Ovary (tissue), 9 donors: ENCODE results near the gene KLRC4. TPM values are rescaled to one million over a fixed set of nuclear protein-coding genes. Genes with fewer than 3 reads are reported as not detected.
"Not testable (repeated sequence)": the region's sequence is repeated elsewhere in the genome, so short reads cannot be mapped to it uniquely, and the experiment has no call there.

Source experiments
- DNase-seq, 5 donors: peaks; one replicate each; pipeline ENCODE4 v3.0.0-alpha.2; 2019 to 2020
- H3K27ac ChIP-seq, 2 donors: fragments of 200-600 bp; one replicate each; pipeline versions ENCODE4 v1.5.1 to v1.8.0; 2019 to 2022
- H3K27me3 ChIP-seq: fragments of 200-600 bp; one replicate; pipeline ENCODE4 v1.8.0; 2022
- H3K36me3 ChIP-seq: fragments of 200-600 bp; sonication (generic); one replicate; pipeline ENCODE4 v1.5.1; 2019
- H3K4me1 ChIP-seq: one replicate; pipeline ENCODE4 v1.8.1; 2013; ENCODE audit warnings: mild to moderate bottlenecking, moderate library complexity; ENCODE audit not compliant: insufficient read depth
- H3K4me3 ChIP-seq: fragments of 200-600 bp; sonication (generic); one replicate; pipeline ENCODE4 v1.5.1; 2017
- H3K9me3 ChIP-seq, 2 donors: fragments of 200-600 bp in 1 of 2; sonication (generic) in 1 of 2; one replicate each; pipeline versions ENCODE4 v1.5.1 to v1.8.1; 2013 to 2019; ENCODE audit warnings: mild to moderate bottlenecking in 1 of 2, moderate library complexity in 1 of 2
- CTCF ChIP-seq, 3 donors: fragments of 450-650 bp in 2 of 3; fragments of 200-600 bp in 1 of 3; IDR thresholded peaks; one replicate each; pipeline versions ENCODE4 v1.5.1 to v1.8.0; 2016 to 2022; ENCODE audit warnings: antibody characterized with exemption in 3 of 3, mild to moderate bottlenecking in 1 of 3
- EP300 ChIP-seq: sonication (generic); formaldehyde crosslinking; IDR thresholded peaks from one replicate; pipeline ENCODE4 v1.6.1; 2017; ENCODE audit warnings: antibody characterized with exemption
- POLR2A ChIP-seq: fragments of 450-650 bp; IDR thresholded peaks from one replicate; pipeline ENCODE4 v1.6.1; 2017; ENCODE audit warnings: antibody characterized with exemption, mild to moderate bottlenecking, moderate library complexity
- WGBS, 3 donors: extraction: QIAGEN DNeasy Blood & Tissue Kit in 1 of 3; methylation state at CpG; one replicate each; pipeline versions ENCODE4 v1.1.5 to v1.1.7; 2013 to 2017; 5-methylcytosine and 5-hydroxymethylcytosine counted together
- intact Hi-C, 4 donors: fragments of 100-400 bp; cut with DNase I; formaldehyde crosslinking; loops; one replicate each; pipeline versions ENCODE4 v1.11.0 to v1.15.1; 2022 to 2023
- polyA plus RNA-seq, 2 donors: library from polyadenylated mRNA; stranded (reverse); fragments of 200-250 nt in 1 of 2; fragments of 350-450 nt in 1 of 2; fragmentation: Illumina TruSeq in 1 of 2; extraction: RNeasy Lipid Tissue Mini Kit (QIAGEN cat#74804) in 1 of 2; gene quantifications; one replicate each; pipeline ENCODE4 v1.2.3, GENCODE V29; 2013 to 2014
- total RNA-seq, 7 donors: library from RNA; depleted of rRNA in 2 of 7; stranded (reverse); fragments of >200 nt in 2 of 7; fragmentation: NEBNext Ultra II Directional in 3 of 7; extraction: Animal tissue kit (Norgen Biotek cat#: 25700) in 3 of 7; gene quantifications; one replicate each; pipeline versions ENCODE4 v1.1.0 to v1.2.4, GENCODE V29; 2016 to 2023
- donor health status: DM: no; HTN: no; CAD: no; lungs with moderate emphysema.
- donor health status: DM: no; HTN: no; CAD: no.
- donor health status: Bipolar disorder and iron deficiency.
- donor health status: DM: yes; HTN: yes; CAD: no.
- donor health status: DM: no; HTN: no; CAD: no.
- donor health status: DM: yes; HTN: yes; CAD: no.

KLRC4 gene
- total and polyA plus RNA-seq, 9 donors = 0.30 to 0.60 TPM; not detected in 7

DNA sequence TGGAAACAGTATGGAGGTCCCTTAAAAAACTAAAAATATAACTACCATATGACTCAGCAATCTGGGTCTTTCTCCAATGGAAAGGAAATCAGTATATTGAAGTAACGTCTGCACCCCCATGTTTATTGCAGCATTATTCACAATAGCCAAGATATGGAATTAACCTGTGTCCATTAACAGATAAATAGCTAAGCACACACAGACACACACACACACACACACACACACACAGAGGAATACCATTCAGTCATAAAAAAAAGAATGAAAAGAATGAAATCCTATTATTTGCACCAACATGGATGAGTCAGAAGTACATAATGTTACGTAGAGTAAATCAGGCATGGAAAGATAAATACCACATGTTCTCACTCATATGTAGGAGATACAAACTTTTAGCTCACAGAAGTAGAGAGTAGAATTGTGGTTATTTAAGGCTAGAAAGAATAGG lies 24.4 kb downstream of the KLRC4 start:
- Histone ChIP-seq H3K9me3 (no peaks in the 10 kb centered on the region), H3K4me1 (no peaks in the 10 kb centered on the region), H3K36me3 (no peaks in the 10 kb centered on the region), H3K27ac (no peak overlapping the region), H3K4me3 (no peak overlapping the region), H3K27me3 (no peaks in the 10 kb centered on the region)
- TF ChIP-seq EP300 (no peak), POLR2A (no peak), CTCF (IDR thresholded peaks at IDR 0.05) (no peak)
- no peak for DNase-seq
- intact Hi-C loops = no loop called here
- 32 to 55% (median 40%) methylated on average over 2 of the region's 2 CpGs for WGBS, 3 donors

DNA sequence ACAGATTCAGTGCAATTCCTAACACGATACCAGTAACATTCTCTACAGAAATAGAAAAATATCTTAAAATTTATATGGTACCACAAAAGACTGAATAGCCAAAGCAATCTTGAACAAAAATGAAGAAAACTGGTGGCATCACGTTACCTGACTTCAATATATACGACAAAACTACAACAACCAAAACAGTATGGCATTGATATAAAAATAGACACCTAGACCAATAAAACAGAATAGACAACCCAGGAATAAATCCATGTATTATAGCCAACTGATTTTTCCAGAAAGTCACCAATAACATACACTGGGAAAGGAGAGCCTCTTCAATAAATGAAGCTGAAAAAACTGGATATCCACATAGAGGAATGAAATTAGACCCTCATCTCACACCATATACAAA lies 25.4 kb downstream of the KLRC4 start:
- TF ChIP-seq EP300 (no peak), CTCF (IDR thresholded peaks at IDR 0.05) (no peak), POLR2A (no peak)
- no peaks in the 10 kb centered on the region for H3K4me1 ChIP-seq
- H3K36me3 ChIP-seq = no peaks in the 10 kb centered on the region
- peaks cover 2% of the 10 kb centered on the region for H3K27me3 ChIP-seq
- no peak for DNase-seq
- no peak overlapping the region for H3K4me3 ChIP-seq
- no peak overlapping the region for H3K27ac ChIP-seq
- intact Hi-C loops = no loop called here
- no peaks in the 10 kb centered on the region for H3K9me3 ChIP-seq
- WGBS, 3 donors = 92 to 94% (median 93%) methylated on average over 3 of the region's 3 CpGs

DNA sequence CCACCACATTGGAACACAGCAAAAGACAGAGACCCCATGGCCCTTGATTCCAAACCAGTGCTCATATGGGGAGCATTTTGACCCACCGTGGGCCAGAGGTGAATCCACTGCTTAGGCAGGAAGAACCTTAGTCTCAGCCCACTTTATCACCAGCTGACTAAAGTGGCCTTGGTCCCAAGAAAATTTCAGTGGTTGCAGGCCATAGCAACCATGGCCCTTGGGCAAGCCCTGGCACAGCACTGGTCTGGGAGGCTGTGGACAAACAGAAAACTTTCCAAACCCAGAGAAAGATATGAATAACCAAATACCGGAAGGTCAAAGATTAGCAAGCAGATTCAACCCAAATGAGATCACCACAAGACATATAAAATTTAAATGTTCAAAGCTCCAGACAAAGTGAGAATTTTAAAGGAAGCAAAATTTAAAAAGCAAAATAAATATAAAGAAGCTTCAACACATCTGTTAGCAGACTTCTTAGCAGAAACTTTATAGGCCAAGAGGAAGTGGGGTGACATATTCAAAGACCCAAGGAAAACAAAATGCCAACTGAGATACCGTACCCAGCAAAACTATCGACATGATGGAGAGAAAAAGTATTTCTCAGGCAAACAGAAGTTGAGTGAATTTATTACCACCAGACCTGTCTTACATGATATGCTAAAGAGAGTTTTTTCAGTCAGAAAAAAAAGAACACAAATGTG lies 27.5 kb downstream of the KLRC4 start:
- Histone ChIP-seq H3K36me3 (no peaks in the 10 kb centered on the region), H3K27me3 (peaks cover 2% of the 10 kb centered on the region), H3K4me3 (no peak overlapping the region), H3K27ac (no peak overlapping the region), H3K4me1 (no peaks in the 10 kb centered on the region), H3K9me3 (no peaks in the 10 kb centered on the region)
- intact Hi-C loops = no loop called here
- no peak for DNase-seq
- 90 to 94% (median 93%) methylated on average over 4 of the region's 4 CpGs for WGBS, 3 donors
- TF ChIP-seq EP300 (no peak), POLR2A (no peak), CTCF (IDR thresholded peaks at IDR 0.05) (no peak)

DNA sequence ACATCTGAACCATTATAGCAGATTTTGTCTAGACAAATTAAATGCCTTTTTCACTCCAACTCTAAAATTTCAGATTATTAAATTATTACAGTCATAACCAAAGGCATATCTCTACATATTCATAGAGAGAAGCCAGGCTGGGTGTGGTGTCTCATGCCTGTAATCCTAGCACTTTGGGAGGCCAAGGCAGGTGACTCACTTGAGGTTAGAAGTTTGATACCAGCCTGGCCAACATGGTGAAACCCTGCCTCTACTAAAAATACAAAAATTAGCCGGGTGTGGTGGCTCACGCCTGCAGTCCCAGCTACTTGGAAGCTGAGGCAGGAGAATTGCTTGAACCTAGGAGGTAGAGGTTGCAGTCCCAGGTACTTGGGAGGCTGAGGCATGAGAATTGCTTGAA lies 30.8 kb downstream of the KLRC4 start:
- H3K27me3 ChIP-seq, DNase-seq, intact Hi-C loops, H3K27ac ChIP-seq, H3K4me3 ChIP-seq, H3K4me1 ChIP-seq, H3K9me3 ChIP-seq, H3K36me3 ChIP-seq: not testable (repeated sequence)
- 87 to 96% (median 96%) methylated on average over 2 of the region's 2 CpGs for WGBS, 3 donors

GRCh38 chr12:10374624-10375018 lies 34.9 kb downstream of the KLRC4 start:
- intact Hi-C loops = no loop called here
- H3K36me3 ChIP-seq = no peaks in the 10 kb centered on the region
- H3K27ac ChIP-seq = no peak overlapping the region
- H3K4me3 ChIP-seq = no peak overlapping the region
- H3K4me1 ChIP-seq = no peaks in the 10 kb centered on the region
- no peaks in the 10 kb centered on the region for H3K9me3 ChIP-seq
- WGBS, 3 donors = 84 to 94% (median 88%) methylated on average over 3 of the region's 3 CpGs
- peaks cover 1% of the 10 kb centered on the region for H3K27me3 ChIP-seq
- no peak for DNase-seq
- TF ChIP-seq EP300 (no peak), CTCF (IDR thresholded peaks at IDR 0.05) (no peak), POLR2A (no peak)
